ACC112 (cell line): Measurements from ENCODE around the gene MEGF11.
"Not testable (repeated sequence)": the region's sequence is repeated elsewhere in the genome, so short reads cannot be mapped to it uniquely, and the experiment has no call there.

ENCODE experiments used
- H2AFZ ChIP-seq: fragments of 200-600 bp; sonication (generic); one replicate; pipeline ENCODE4 v1.6.0; 2017; ENCODE audit warnings: antibody characterized with exemption, low read length; ENCODE audit not compliant: unreplicated experiment
- H3K27ac ChIP-seq: fragments of 200-600 bp; sonication (generic); 2 replicates; pipeline ENCODE4 v1.5.1; 2014; ENCODE audit warnings: low read depth, mild to moderate bottlenecking, antibody characterized with exemption, low read length, moderate library complexity
- H3K27me3 ChIP-seq: fragments of 200-600 bp; sonication (generic); 2 replicates; pipeline ENCODE4 v1.6.1; 2014; ENCODE audit warnings: mild to moderate bottlenecking, antibody characterized with exemption, low read length, moderate library complexity, mixed read lengths; ENCODE audit not compliant: insufficient read depth
- H3K36me3 ChIP-seq: fragments of 200-600 bp; sonication (generic); 2 replicates; pipeline ENCODE4 v1.6.1; 2016; ENCODE audit warnings: mild to moderate bottlenecking, antibody characterized with exemption, low read length, moderate library complexity, mixed read lengths; ENCODE audit not compliant: insufficient read depth
- H3K4me1 ChIP-seq: fragments of 200-600 bp; sonication (generic); one replicate; pipeline ENCODE4 v1.6.1; 2016; ENCODE audit warnings: low read length, mixed read lengths; ENCODE audit not compliant: insufficient read depth, unreplicated experiment, control insufficient read depth
- H3K4me3 ChIP-seq: fragments of 200-600 bp; sonication (generic); 2 replicates; pipeline ENCODE4 v1.5.1; 2014; ENCODE audit warnings: mild to moderate bottlenecking, low read depth, low read length
- H3K79me2 ChIP-seq: fragments of 200-600 bp; sonication (generic); one replicate; pipeline ENCODE4 v1.6.0; 2016; ENCODE audit warnings: low read length; ENCODE audit not compliant: control insufficient read depth, unreplicated experiment, insufficient read depth

The MEGF11 gene

GRCh38 chr15:65982627-65983322, 270.8 kb downstream of the MEGF11 start:
- Histone ChIP-seq H3K27ac (no peak overlapping the region), H3K27me3 (peaks cover 57% of the 10 kb centered on the region), H3K36me3 (no peaks in the 10 kb centered on the region), H3K79me2 (no peaks in the 10 kb centered on the region), H3K4me1 (no peaks in the 10 kb centered on the region), H2AFZ (no peak overlapping the region), H3K4me3 (no peak overlapping the region)

- Histone ChIP-seq H3K27ac (no peak overlapping the region), H3K4me1 (no peaks in the 10 kb centered on the region), H2AFZ (no peak overlapping the region), H3K4me3 (no peak overlapping the region), H3K27me3 (peaks cover 53% of the 10 kb centered on the region), H3K79me2 (no peaks in the 10 kb centered on the region), H3K36me3 (no peaks in the 10 kb centered on the region)
These were observed 271.5 kb downstream of the MEGF11 start for GRCh38 chr15:65981837-65982626.

- Histone ChIP-seq H3K36me3 (no peaks in the 10 kb centered on the region), H2AFZ (no peak overlapping the region), H3K27ac (no peak overlapping the region), H3K4me1 (no peaks in the 10 kb centered on the region), H3K79me2 (no peaks in the 10 kb centered on the region), H3K27me3 (peaks cover 48% of the 10 kb centered on the region), H3K4me3 (no peak overlapping the region)
These were observed 272.6 kb downstream of the MEGF11 start for GRCh38 chr15:65980824-65981456.

DNA sequence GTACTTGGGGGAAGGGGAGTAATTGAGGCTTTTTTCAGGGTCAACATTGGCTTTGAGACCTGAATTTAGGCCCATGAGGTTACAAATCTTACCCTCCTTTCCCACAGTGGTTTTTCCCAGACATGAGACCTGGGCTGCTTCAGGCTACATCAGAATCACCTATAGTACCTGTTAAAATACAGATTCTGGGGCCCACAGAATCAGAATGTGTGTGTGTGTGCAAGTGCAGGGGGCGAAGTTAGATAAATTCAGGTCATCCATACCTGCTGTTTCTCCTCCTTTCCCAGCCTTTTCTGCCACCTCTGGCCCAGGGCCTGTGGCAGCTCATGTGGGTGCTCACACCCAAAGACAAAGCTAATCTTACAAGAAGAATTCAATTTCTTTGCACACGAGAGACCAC, 273.7 kb downstream of the MEGF11 start:
- Histone ChIP-seq H3K4me3 (no peak overlapping the region), H3K79me2 (no peaks in the 10 kb centered on the region), H3K4me1 (no peaks in the 10 kb centered on the region), H3K36me3 (no peaks in the 10 kb centered on the region), H2AFZ (no peak overlapping the region), H3K27ac (no peak overlapping the region), H3K27me3 (peaks cover 47% of the 10 kb centered on the region)

GRCh38 chr15:65979316-65979715, 274.2 kb downstream of the MEGF11 start:
- Histone ChIP-seq H3K4me1 (no peaks in the 10 kb centered on the region), H3K27ac (no peak overlapping the region), H2AFZ (no peak overlapping the region), H3K79me2 (no peaks in the 10 kb centered on the region), H3K4me3 (no peak overlapping the region), H3K36me3 (no peaks in the 10 kb centered on the region), H3K27me3 (peaks cover 51% of the 10 kb centered on the region)

- Histone ChIP-seq H3K27ac (no peak overlapping the region), H3K79me2 (no peaks in the 10 kb centered on the region), H3K36me3 (no peaks in the 10 kb centered on the region), H3K27me3 (peaks cover 52% of the 10 kb centered on the region), H2AFZ (no peak overlapping the region), H3K4me3 (no peak overlapping the region), H3K4me1 (no peaks in the 10 kb centered on the region)
These were observed 275.4 kb downstream of the MEGF11 start for GRCh38 chr15:65978110-65978509.

DNA sequence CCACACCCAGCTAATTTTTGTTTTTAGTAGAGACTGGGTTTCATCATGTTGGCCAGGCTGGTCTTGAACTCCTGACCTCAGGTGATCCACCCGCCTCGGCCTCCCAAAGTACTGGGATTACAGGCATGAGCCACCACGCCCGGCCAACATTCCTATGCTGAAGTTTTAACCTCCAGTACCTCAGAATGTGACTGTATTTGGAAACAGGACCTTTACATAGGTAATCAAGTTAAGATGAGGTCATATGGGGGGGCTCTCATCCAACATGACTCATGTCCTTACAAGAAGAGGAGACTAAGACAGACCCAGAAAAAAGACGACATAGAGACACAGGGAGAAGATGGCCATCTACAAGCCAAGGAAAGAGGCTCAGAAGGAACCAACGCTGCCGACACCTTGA, 277.4 kb downstream of the MEGF11 start:
- H3K4me1 ChIP-seq, H3K79me2 ChIP-seq, H3K4me3 ChIP-seq, H3K27ac ChIP-seq, H3K36me3 ChIP-seq, H2AFZ ChIP-seq: not testable (repeated sequence)
- peaks cover 52% of the 10 kb centered on the region for H3K27me3 ChIP-seq

DNA sequence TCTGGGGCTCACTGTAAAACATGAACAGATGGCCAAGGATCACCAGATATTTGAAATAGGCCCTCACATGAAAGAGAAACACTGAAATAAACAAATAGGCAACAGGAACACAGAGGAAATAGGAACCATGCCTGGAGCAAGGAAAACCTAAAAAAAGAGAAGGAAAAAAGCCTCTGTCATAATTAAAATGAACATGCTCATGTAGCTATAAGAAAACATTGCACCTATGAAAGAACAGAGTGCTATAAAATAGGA, 281.9 kb downstream of the MEGF11 start:
- Histone ChIP-seq H3K79me2 (no peaks in the 10 kb centered on the region), H3K27me3 (peaks cover 95% of the 10 kb centered on the region), H3K27ac (no peak overlapping the region), H3K36me3 (no peaks in the 10 kb centered on the region), H2AFZ (no peak overlapping the region), H3K4me1 (no peaks in the 10 kb centered on the region), H3K4me3 (no peak overlapping the region)

GRCh38 chr15:65970937-65971740, 282.4 kb downstream of the MEGF11 start:
- Histone ChIP-seq H3K27me3 (peaks cover 95% of the 10 kb centered on the region), H3K4me1 (no peaks in the 10 kb centered on the region), H2AFZ (no peak overlapping the region), H3K4me3 (no peak overlapping the region), H3K36me3 (no peaks in the 10 kb centered on the region), H3K27ac (no peak overlapping the region), H3K79me2 (no peaks in the 10 kb centered on the region)

DNA sequence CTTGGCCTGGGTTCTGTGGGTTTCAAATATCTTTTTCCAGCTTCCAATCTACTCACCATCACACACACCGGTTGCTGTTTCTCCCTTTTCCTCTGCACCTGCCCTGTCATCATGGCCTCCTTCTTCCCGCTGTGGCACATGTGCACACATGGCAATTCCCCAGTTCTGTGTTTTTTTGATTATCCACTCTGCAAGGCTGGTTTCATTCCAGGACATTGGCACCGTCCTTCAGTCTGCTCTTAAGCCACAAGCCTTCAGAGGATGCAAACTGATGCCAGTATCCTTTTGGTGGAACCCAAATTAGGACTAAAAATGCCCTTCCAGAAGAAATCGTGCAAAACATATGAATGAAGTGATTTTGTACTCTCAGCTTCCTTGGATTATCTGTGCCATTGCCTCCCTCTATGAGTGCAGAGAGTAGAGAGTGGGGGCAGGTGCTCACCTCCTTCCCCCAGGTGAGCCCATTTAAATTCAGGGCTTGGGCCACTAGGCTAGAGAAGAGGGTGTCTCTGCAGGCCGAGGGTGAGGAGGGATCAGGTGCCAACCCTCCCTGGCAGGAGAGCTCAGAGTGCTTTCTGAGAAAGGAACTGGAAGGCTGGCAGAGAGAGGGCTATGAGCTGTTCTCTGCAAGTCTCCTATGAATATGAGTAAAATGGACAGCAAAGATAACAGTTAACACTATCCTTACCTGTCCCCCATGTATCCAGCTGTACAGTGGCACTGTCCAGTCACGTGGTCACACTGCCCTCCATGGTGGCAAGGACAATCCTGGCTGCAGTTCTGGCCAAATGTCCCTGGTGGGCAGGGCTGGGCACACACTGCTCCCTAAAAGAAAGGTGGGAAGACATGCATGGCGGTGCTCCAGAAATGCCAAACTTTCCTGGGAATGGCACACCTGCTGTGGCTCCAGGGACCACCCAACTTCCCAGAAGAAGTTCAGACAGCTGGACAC, 283.4 kb downstream of the MEGF11 start:
- Histone ChIP-seq H2AFZ (no peak overlapping the region), H3K79me2 (no peaks in the 10 kb centered on the region), H3K27ac (no peak overlapping the region), H3K4me3 (no peak overlapping the region), H3K36me3 (no peaks in the 10 kb centered on the region), H3K27me3 (peaks cover 92% of the 10 kb centered on the region), H3K4me1 (no peaks in the 10 kb centered on the region)
